ENCODE results near the gene EHMT1.

DNA sequence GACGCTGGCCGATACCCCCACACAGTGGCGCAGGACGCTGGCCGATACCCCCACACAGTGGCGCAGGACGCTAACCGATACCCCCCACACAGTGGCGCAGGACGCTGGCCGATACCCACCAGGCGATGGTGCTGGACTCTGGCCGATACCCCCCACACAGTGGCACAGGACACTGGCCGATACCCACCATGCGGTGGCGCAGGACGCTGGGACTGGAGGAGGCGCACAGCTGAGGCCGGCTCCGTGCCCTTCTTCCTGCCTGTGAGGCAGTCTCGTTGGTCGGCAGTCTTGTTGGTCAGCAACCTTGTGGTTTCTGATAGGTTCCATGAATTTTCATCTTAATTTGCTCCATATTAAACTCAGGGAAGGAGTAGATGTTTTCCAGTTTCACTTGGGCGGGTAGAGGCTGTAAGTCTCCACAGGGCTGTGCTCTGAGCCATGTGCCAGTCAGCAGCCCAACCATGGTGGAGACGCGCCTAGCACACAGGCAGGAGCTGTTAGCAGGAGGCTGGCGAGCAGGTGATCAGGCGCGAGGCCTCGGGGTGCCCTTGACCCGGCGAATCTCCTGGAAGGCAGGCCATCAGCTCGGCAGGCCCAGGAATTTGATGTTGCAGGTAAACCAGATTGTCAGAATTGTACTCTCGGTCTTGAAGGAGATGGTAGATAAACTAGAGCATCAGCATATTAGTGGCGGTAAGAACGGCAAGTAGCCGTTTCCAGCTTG is 75.6 kb downstream of the EHMT1 start:
- no peak for TF ChIP-seq TAF1 (IDR thresholded peaks at IDR 0.05; ENCODE audit: borderline replicate concordance, insufficient read depth, low read length)
- TF ChIP-seq, protein P1, sequence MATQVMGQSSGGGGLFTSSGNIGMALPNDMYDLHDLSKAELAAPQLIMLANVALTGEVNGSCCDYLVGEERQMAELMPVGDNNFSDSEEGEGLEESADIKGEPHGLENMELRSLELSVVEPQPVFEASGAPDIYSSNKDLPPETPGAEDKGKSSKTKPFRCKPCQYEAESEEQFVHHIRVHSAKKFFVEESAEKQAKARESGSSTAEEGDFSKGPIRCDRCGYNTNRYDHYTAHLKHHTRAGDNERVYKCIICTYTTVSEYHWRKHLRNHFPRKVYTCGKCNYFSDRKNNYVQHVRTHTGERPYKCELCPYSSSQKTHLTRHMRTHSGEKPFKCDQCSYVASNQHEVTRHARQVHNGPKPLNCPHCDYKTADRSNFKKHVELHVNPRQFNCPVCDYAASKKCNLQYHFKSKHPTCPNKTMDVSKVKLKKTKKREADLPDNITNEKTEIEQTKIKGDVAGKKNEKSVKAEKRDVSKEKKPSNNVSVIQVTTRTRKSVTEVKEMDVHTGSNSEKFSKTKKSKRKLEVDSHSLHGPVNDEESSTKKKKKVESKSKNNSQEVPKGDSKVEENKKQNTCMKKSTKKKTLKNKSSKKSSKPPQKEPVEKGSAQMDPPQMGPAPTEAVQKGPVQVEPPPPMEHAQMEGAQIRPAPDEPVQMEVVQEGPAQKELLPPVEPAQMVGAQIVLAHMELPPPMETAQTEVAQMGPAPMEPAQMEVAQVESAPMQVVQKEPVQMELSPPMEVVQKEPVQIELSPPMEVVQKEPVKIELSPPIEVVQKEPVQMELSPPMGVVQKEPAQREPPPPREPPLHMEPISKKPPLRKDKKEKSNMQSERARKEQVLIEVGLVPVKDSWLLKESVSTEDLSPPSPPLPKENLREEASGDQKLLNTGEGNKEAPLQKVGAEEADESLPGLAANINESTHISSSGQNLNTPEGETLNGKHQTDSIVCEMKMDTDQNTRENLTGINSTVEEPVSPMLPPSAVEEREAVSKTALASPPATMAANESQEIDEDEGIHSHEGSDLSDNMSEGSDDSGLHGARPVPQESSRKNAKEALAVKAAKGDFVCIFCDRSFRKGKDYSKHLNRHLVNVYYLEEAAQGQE (IDR thresholded peaks at IDR 0.05; ENCODE audit: insufficient read depth in 1 of 2, low read depth in 2 of 2, low read length in 2 of 2) = no peak
- TF ChIP-seq POLR2AphosphoS5 (IDR thresholded peaks at IDR 0.05; ENCODE audit: low read depth, low read length) = no peak
- TF ChIP-seq SIN3A (IDR thresholded peaks at IDR 0.05; ENCODE audit: borderline replicate concordance, insufficient read depth, low read length) = no peak
